ENCODE measurements around the gene CFD.
A peak's percentile ranks its signal among the peaks of the same experiment; 100 is the strongest.
"Not testable (repeated sequence)": the region's sequence is repeated elsewhere in the genome, so short reads cannot be mapped to it uniquely, and the experiment has no call there.

The CFD gene

GRCh38 chr19:825897-826644 lies 33.4 kb upstream of the CFD start:
- peak; percentile 69 for DNase-seq

GRCh38 chr19:827314-827709 lies 32.2 kb upstream of the CFD start:
- no peak for DNase-seq

- DNase-seq: peak; percentile 91
Observed at GRCh38 chr19:827710-828321, 31.6 kb upstream of the CFD start, which contains the start of gene AZU1. Gene AZU1 (plus strand): TSS chr19:827837. CDS start chr19:827847, 10 bp downstream.

- DNase-seq: no peak
Observed at GRCh38 chr19:829129-829758, 30.2 kb upstream of the CFD start.

GRCh38 chr19:831407-832369 lies 27.8 kb upstream of the CFD start:
- no peak for DNase-seq

- peak; percentile 86 for DNase-seq
Observed at GRCh38 chr19:834216-834615, 25.2 kb upstream of the CFD start.

GRCh38 chr19:835210-835810 lies 24.2 kb upstream of the CFD start:
- DNase-seq: peak; percentile 85

GRCh38 chr19:840519-841206 lies 18.8 kb upstream of the CFD start, which contains the start of gene PRTN3:
Gene PRTN3 (plus strand): TSS chr19:840999. CDS start chr19:841009, 10 bp downstream.
- peak; percentile 93 for DNase-seq

GRCh38 chr19:842802-843179 lies 16.7 kb upstream of the CFD start:
- DNase-seq: not testable (repeated sequence)

- DNase-seq: no peak
Observed at GRCh38 chr19:843180-843835, 16.2 kb upstream of the CFD start.

- DNase-seq: no peak
Observed at GRCh38 chr19:843836-844545, 15.5 kb upstream of the CFD start.

- peak; percentile 50 for DNase-seq
Observed at GRCh38 chr19:844546-844971, 14.9 kb upstream of the CFD start.

- no peak for DNase-seq
Observed at GRCh38 chr19:845707-846521, 13.6 kb upstream of the CFD start.

GRCh38 chr19:848386-848921 lies 11.0 kb upstream of the CFD start:
- DNase-seq: peak; percentile 56

GRCh38 chr19:849195-849594 lies 10.3 kb upstream of the CFD start:
- not testable (repeated sequence) for DNase-seq

- DNase-seq: peak; percentile 90
Observed at GRCh38 chr19:850221-850978, 9.1 kb upstream of the CFD start.

- no peak for DNase-seq
Observed at GRCh38 chr19:850979-851335, 8.5 kb upstream of the CFD start.

Data from MV-4-11 (cell line).